A549 (cell line): Measurements from ENCODE around the gene XRRA1.

Experiments
- CTCF ChIP-seq: fragments of >200 bp; sonication (Bioruptor Twin); formaldehyde crosslinking; IDR thresholded peaks from 3 replicates; pipeline ENCODE4 v1.5.1; 2016
- RAD21 ChIP-seq, 2 experiments: fragments of >200 bp in 1 of 2; sonication (Bioruptor Twin) in 1 of 2; formaldehyde crosslinking in 1 of 2; IDR thresholded peaks in 1 of 2; conservative IDR thresholded peaks in 1 of 2; 2 replicates in 1 of 2; 3 replicates in 1 of 2; pipeline ENCODE4 v1.6.1; 2012 to 2018; ENCODE audit warnings: inconsistent platforms in 1 of 2
- RARB ChIP-seq: fragments of 250-450 bp; sonication (Bioruptor Pico); IDR thresholded peaks from 2 replicates; pipeline ENCODE4 v1.8.0; 2021; ENCODE audit warnings: mild to moderate bottlenecking, moderate library complexity
- RFX5 ChIP-seq: fragments of 450-650 bp; IDR thresholded peaks from 2 replicates; pipeline ENCODE4 v1.7.1; 2014; ENCODE audit warnings: antibody characterized with exemption, mild to moderate bottlenecking, moderate library complexity
- TF ChIP-seq, protein P1 (sequence below): IDR thresholded peaks from 2 replicates; pipeline ENCODE4 v1.6.1; 2012

DNA sequence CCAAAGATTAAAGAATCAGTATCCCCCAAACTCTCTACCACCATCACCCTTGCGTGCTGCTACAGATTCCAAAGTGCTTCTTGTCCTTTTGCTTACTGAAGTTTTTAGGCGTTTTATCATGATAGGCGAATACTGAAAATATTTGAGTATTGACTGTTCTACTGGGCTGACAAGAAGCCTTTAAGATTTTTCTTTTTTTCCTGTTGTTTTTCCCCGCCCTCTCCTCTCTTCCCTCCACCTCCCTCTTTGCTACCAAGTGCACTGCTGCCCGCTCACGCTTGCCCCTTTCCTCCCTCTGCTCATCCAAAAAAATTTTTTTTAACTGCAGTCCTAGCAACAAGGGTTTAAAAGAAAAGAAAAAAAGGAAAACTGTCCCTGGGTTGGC, 854 bp upstream of the XRRA1 start:
- no peak for TF ChIP-seq RFX5
- TF ChIP-seq, protein P1, sequence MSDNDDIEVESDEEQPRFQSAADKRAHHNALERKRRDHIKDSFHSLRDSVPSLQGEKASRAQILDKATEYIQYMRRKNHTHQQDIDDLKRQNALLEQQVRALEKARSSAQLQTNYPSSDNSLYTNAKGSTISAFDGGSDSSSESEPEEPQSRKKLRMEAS: no peak
- TF ChIP-seq RAD21 (conservative IDR thresholded peaks at IDR 0.05 in 1 of 2, IDR thresholded peaks at IDR 0.05 in 1 of 2): no peak
- no peak for TF ChIP-seq RARB (CRISPR knock-in tag)
- TF ChIP-seq CTCF: no peak
